Body of pancreas (tissue), 4 donors: ENCODE data around the gene VPS13C. TPM values are rescaled to one million over a fixed set of nuclear protein-coding genes. Genes with fewer than 3 reads are reported as not detected.
"Not testable (repeated sequence)": the region's sequence is repeated elsewhere in the genome, so short reads cannot be mapped to it uniquely, and the experiment has no call there.

ENCODE experiments used
- ATAC-seq: fragments of 150-250 bp; one replicate; pipeline ENCODE4 v1.9.1; 2016
- DNase-seq, 4 donors: peaks; one replicate each; pipeline ENCODE4 v3.0.0-alpha.2; 2019
- H3K27ac ChIP-seq, 4 donors: fragments of 200-600 bp; sonication (generic); 1 replicate in 3 of 4; 2 replicates in 1 of 4; pipeline versions ENCODE4 v1.5.1 to v1.6.1; 2016 to 2019; ENCODE audit warnings: mild to moderate bottlenecking in 1 of 4, mixed read lengths in 1 of 4, moderate library complexity in 1 of 4
- H3K27me3 ChIP-seq, 2 donors: fragments of 200-600 bp; sonication (generic); one replicate each; pipeline ENCODE4 v1.6.0; 2016; ENCODE audit warnings: mild to moderate bottlenecking in 1 of 2
- H3K36me3 ChIP-seq, 2 donors: fragments of 200-600 bp; sonication (generic); replicated peaks in 1 of 2; 2 replicates each; pipeline ENCODE4 v1.5.1; 2016; ENCODE audit warnings: low read depth in 2 of 2; ENCODE audit not compliant: insufficient read depth in 1 of 2
- H3K4me1 ChIP-seq: fragments of 200-600 bp; sonication (generic); one replicate; pipeline ENCODE4 v1.6.0; 2016
- H3K4me3 ChIP-seq, 2 donors: fragments of 200-600 bp; sonication (generic); 1 replicate in 1 of 2; 2 replicates in 1 of 2; pipeline ENCODE4 v1.5.1; 2016 to 2019
- H3K9me3 ChIP-seq, 3 donors: fragments of 200-600 bp; sonication (generic); 1 replicate in 2 of 3; 2 replicates in 1 of 3; pipeline ENCODE4 v1.5.1; 2016
- POLR2A ChIP-seq, 3 donors: fragments of 450-650 bp; IDR thresholded peaks; one replicate each; pipeline ENCODE4 v1.6.1; 2016; ENCODE audit warnings: antibody characterized with exemption in 3 of 3, mild to moderate bottlenecking in 2 of 3
- WGBS, 2 donors: methylation state at CpG; one replicate each; pipeline ENCODE4 v1.1.5; 2017; 5-methylcytosine and 5-hydroxymethylcytosine counted together
- intact Hi-C: fragments of 100-400 bp; cut with DNase I; formaldehyde crosslinking; loops from one replicate; pipeline ENCODE4 v1.15.1; 2023
- total RNA-seq, 2 donors: library from RNA; depleted of rRNA; stranded (reverse); fragments of >200 nt; gene quantifications; one replicate each; pipeline ENCODE4 v1.1.0, GENCODE V29; 2016
- TF ChIP-seq, protein P1 (sequence below), 7 experiments: fragments of 450-650 bp in 4 of 7; fragments of 200-600 bp in 3 of 7; sonication (generic) in 3 of 7; IDR thresholded peaks; one replicate each; pipeline ENCODE4 v1.5.1; 2016 to 2019; ENCODE audit warnings: antibody characterized with exemption in 7 of 7

VPS13C gene
- total RNA-seq, 2 donors from 2014 or later: 67.2 to 68.6 TPM

- no peaks in the 10 kb centered on the region for H3K27me3 ChIP-seq
- no peaks in the 10 kb centered on the region for H3K4me1 ChIP-seq
- TF ChIP-seq POLR2A (IDR thresholded peaks at IDR 0.05): no peak
- TF ChIP-seq, protein P1, sequence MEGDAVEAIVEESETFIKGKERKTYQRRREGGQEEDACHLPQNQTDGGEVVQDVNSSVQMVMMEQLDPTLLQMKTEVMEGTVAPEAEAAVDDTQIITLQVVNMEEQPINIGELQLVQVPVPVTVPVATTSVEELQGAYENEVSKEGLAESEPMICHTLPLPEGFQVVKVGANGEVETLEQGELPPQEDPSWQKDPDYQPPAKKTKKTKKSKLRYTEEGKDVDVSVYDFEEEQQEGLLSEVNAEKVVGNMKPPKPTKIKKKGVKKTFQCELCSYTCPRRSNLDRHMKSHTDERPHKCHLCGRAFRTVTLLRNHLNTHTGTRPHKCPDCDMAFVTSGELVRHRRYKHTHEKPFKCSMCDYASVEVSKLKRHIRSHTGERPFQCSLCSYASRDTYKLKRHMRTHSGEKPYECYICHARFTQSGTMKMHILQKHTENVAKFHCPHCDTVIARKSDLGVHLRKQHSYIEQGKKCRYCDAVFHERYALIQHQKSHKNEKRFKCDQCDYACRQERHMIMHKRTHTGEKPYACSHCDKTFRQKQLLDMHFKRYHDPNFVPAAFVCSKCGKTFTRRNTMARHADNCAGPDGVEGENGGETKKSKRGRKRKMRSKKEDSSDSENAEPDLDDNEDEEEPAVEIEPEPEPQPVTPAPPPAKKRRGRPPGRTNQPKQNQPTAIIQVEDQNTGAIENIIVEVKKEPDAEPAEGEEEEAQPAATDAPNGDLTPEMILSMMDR (IDR thresholded peaks at IDR 0.05): no peak
- H3K9me3 ChIP-seq: no peaks in the 10 kb centered on the region
- no peak overlapping the region for H3K27ac ChIP-seq
- 96 to 97% methylated on average over 3 of the region's 3 CpGs for WGBS, 2 donors
- no peak for DNase-seq
- H3K4me3 ChIP-seq: no peak overlapping the region
- H3K36me3 ChIP-seq: no peaks in the 10 kb centered on the region
- intact Hi-C loops: no loop called here
- ATAC-seq: no peak
These were observed 38.2 kb downstream of the VPS13C start for GRCh38 chr15:62021991-62022600.

DNA sequence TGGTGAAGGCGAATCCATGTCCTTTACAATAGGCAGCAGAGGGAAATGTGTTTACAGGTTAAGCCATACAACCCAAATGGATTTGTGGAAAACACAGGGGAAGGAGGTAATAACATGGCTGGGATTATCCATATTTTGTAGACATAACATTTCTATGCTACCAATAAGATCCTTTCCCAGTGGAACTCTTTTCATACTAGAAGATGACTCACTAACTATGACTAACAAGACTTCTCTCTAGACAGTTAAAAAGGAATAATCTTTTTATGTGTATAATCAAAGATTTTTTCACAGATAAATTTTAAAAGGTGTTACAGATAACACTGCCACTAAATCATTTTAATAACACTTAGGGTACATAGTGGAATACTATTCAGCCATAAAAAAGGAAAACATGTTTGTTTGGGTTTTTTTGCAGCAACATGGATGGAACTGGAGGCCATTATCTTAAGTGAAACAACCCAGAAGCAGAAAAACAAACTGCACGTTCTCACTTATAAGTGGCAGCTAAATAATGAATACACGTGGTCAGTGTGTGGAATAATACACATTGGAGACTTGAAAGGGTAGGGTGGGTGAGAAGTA, 39.6 kb downstream of the VPS13C start:
- WGBS, 2 donors: 93 to 95% methylated on average over 3 of the region's 3 CpGs

GRCh38 chr15:62005354-62005753, 54.9 kb downstream of the VPS13C start:
- ATAC-seq, DNase-seq, H3K27me3 ChIP-seq, H3K27ac ChIP-seq, H3K4me3 ChIP-seq, H3K9me3 ChIP-seq, H3K36me3 ChIP-seq, H3K4me1 ChIP-seq, intact Hi-C loops: not testable (repeated sequence)
- 97 to 98% methylated on average over 7 of the region's 7 CpGs for WGBS, 2 donors

More for the DNA sequence above, 39.6 kb downstream of the VPS13C start:
- no peak for ATAC-seq
- H3K27ac ChIP-seq: no peak overlapping the region
- TF ChIP-seq, protein P1 (IDR thresholded peaks at IDR 0.05): no peak
- TF ChIP-seq POLR2A (IDR thresholded peaks at IDR 0.05): no peak
- no peak for DNase-seq
- H3K27me3 ChIP-seq: no peaks in the 10 kb centered on the region
- H3K36me3 ChIP-seq: no peaks in the 10 kb centered on the region
- intact Hi-C loops: no loop called here
- no peaks in the 10 kb centered on the region for H3K4me1 ChIP-seq
- no peaks in the 10 kb centered on the region for H3K9me3 ChIP-seq
- no peak overlapping the region for H3K4me3 ChIP-seq

DNA sequence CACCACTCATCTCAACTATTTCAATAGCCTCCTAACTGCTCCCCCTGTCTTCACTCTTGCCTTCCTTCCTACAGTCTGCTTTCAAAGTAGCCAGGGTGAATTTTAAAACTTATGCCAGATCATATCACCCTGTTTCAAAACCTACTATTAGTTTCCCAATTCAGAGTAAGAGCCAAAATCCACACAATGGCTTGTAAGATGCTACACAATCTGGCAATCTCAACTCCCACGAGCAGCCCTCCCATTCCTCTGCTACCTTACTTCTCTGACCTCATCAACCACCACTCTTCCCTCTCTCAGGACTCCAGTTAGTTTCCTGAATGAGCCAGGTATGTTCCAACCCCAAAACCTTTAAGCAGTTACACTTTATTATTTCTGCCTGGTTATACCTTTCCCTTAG, 62.5 kb downstream of the VPS13C start:
- H3K4me1 ChIP-seq: no peaks in the 10 kb centered on the region
- intact Hi-C loops: no loop called here
- no peak overlapping the region for H3K4me3 ChIP-seq
- WGBS, 2 donors: 86 to 92% methylated on average over 1 of the region's 1 CpG
- H3K27me3 ChIP-seq: no peaks in the 10 kb centered on the region
- DNase-seq (no peak), ATAC-seq (no peak)
- H3K9me3 ChIP-seq: no peaks in the 10 kb centered on the region
- H3K36me3 ChIP-seq: no peaks in the 10 kb centered on the region
- H3K27ac ChIP-seq: no peak overlapping the region
- no peak for TF ChIP-seq POLR2A (IDR thresholded peaks at IDR 0.05)
- TF ChIP-seq, protein P1 (IDR thresholded peaks at IDR 0.05): no peak

DNA sequence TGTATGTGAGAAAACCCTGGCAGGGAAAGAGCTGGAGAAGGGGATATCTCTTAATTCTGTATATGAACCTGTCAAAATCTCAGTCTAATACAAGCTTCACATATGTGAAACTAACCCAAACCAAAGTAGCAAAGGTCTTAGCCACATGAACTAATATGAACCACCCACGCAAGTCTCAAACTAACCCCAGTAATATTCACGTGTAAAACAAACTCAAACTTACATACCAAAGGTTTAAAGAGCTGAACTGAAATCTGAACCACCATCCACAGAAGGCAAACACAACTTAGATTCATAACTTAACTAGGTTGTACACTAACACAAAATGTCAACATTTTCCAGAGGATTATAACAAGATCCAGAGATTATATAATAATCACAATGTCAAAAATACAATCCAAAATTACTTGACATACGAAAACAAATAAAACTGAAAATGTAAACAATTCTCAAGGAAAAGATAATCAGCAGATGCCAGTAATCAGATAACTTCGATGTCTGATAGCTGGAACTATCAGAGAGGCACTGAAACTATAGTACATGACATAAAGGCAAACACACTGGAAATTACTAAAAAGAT, 64.1 kb downstream of the VPS13C start:
- ATAC-seq: no peak

More for the DNA sequence above, 64.1 kb downstream of the VPS13C start:
- H3K9me3 ChIP-seq: no peaks in the 10 kb centered on the region
- no peak overlapping the region for H3K27ac ChIP-seq
- H3K36me3 ChIP-seq: no peaks in the 10 kb centered on the region
- WGBS, 2 donors: 82 to 93% methylated on average over 4 of the region's 4 CpGs
- no peaks in the 10 kb centered on the region for H3K4me1 ChIP-seq
- intact Hi-C loops: no loop called here
- no peaks in the 10 kb centered on the region for H3K27me3 ChIP-seq
- TF ChIP-seq, protein P1 (IDR thresholded peaks at IDR 0.05): no peak
- TF ChIP-seq POLR2A (IDR thresholded peaks at IDR 0.05): no peak
- no peak overlapping the region for H3K4me3 ChIP-seq
- DNase-seq: no peak
